KBM-7 (cell line): ENCODE measurements around the gene A2ML1.
"Not testable (repeated sequence)": the region's sequence is repeated elsewhere in the genome, so short reads cannot be mapped to it uniquely, and the experiment has no call there.

ENCODE experiments used
- DNase-seq: peaks from one replicate; pipeline ENCODE4 v3.0.0-alpha.2; 2015
- in situ Hi-C: fragments of 300-500 bp; cut with MboI; formaldehyde crosslinking; loops from 2 replicates; pipeline ENCODE4 v1.14.3; 2020; ENCODE audit warnings: low sequenced_read_pairs, low pct_unique_long_range_greater_than_20kb, mixed read lengths

Gene A2ML1

DNA sequence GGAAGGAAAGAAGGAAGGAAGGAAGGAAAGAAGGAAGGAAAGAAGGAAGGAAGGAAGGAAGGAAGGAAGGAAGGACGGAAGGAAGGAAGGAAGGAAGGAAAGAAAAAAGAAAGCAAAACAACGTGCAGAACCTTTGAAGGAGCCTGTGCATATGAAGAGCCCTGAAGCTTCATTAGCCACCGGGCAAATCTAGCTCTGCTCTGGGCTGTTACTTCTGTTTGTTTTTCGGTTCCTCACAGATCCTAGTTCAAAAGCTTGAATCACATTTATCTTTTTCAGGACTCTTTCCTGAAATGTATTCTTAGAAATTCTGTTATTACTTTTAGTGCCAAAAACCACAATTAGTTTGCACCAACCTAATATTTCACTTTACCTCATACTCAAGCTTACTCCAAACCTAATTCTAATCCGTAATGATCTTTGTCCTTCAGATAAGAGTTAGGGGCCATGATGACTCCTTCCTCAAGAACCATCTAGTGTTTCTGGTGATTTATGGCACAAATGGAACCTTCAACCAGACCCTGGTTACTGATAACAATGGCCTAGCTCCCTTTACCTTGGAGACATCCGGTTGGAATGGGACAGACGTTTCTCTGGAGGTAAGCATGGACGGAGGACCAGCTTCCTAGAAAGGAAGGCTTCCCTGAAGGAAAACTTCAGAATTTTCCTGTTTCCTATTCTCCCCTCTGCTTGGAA is 18.7 kb downstream of the A2ML1 start:
- in situ Hi-C loops, result no loop called here
- no peak for DNase-seq

DNA sequence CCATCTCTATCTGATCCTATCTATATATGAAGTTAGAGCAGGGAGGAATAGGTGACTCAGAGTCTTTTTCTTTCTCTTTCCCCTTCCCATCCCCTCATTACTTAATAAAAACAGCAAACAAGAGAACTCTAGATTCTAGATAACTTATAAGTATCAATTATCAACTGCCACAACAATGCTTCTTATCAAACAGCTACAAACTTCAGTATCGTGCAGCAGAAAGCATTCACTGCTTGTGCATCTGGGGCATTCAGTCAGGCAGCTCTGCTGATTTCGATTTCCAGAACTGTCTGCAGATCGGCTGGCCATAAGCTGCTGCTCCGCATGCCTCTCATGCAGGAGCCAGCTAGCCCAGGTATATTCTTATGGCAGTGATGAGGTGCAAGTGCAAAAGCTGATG is 19.4 kb downstream of the A2ML1 start:
- no peak for DNase-seq
- in situ Hi-C loops, result no loop called here

DNA sequence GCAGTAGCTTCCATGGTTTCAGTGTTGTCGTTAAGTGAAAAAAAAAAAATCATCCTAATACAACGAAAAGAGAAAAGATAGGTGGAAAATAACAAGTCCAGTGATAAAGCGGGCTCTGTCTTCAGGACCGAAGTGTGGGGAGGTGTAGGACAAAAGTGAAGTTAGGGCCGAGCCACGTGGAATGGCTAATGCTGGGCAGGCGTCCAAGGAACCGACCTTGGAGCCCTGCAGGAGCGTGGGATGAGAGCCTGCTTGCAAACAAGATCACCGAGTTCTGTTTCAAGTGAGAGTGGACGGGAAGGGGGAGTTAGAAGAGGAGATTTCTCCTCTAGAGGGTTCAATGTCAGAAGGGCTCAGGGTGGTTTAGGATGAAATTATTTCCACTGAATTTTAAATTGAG is 22.2 kb downstream of the A2ML1 start:
- in situ Hi-C loops, result no loop called here
- DNase-seq, result no peak

DNA sequence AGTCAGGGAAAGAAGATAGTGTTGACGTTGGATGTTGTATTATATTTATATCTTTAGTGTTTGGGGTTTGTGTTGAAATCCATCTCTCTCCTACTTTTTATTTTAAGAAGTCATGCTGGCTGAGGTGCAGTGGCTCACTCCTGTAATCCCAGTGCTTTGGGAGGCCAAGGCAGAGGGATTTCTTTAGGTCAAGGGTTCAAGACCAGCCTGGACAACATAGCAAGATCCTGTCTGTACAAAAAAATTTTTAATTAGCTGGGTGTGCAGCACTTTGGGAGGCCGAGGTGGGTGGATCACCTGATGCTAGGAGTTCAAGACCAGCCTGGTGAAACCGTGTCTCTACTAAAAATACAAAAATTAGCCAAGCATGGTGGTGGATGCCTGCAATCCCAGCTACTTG is 23.9 kb downstream of the A2ML1 start:
- DNase-seq, result no peak
- in situ Hi-C loops, result no loop called here

DNA sequence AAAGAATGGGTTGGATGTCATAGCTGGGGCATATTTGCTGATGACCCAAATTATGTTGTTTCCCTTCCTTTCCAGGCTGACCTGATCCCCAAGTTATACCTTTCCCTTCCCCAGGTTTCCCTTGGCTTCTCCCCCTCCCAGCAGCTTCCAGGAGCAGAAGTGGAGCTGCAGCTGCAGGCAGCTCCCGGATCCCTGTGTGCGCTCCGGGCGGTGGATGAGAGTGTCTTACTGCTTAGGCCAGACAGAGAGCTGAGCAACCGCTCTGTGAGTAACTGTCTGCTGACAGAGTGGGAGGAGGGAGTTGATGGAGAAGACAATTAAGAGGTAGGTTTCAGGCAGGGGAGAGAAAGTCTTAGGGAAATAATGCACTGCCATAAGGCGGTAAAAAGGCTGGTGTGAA is 25.0 kb downstream of the A2ML1 start:
- no peak for DNase-seq
- in situ Hi-C loops, result no loop called here

DNA sequence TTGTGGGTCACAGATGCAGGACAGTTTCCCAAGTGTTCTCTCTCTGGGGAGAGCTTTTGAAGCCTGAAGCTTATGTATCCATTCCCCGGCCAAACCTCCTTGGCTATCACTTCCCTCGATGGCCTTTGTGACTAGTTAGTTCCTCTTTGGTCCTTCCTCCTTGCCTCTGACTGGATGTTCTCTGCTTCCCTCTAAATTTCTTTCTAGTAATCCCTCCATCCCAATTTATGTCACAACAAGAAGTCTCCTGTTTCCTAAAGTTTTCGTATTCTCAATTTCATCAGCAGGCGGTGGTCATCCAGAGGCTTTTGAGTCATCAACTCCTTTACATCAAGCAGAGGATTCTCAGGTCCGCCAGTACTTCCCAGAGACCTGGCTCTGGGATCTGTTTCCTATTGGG is 27.5 kb downstream of the A2ML1 start:
- in situ Hi-C loops, result no loop called here
- peak; percentile 22 for DNase-seq

DNA sequence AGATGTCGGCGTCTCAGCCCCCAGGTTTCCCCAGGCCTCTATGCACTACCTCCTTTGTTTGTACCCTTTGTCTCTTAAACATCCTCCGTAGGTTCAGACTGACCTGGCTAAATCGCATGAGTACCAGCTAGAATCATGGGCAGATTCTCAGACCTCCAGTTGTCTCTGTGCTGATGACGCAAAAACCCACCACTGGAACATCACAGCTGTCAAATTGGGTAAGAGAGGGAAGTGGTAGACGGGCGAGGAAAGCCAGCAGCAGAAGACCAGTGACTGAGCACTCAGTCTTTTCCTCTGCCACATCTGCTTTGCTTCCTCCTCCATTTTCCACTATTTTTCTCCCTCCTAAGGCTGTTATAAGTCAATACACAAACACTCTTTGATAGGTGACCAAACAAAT is 29.7 kb downstream of the A2ML1 start:
- in situ Hi-C loops, result no loop called here

DNA sequence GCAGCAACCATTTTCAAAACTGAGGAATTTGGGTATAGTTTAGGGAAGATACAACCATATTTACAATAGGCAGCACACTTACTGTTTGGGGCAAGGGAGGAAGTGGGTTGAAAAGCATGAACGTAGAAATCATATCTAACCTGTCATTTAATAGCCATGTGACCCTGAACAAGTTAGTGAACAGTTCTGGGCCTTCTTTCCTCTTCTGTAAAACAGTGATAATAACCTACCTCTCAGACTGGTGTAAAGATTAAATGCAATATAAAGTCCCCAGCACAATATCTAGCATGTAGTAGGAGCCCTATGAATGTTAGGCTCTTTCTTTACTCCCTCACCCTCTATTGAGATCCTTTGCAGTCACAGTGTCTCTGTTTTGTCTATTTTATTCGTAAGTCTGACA is 33.5 kb downstream of the A2ML1 start:
- no peak for DNase-seq
- in situ Hi-C loops, result no loop called here

More for the DNA sequence above, 29.7 kb downstream of the A2ML1 start:
- DNase-seq, result no peak

DNA sequence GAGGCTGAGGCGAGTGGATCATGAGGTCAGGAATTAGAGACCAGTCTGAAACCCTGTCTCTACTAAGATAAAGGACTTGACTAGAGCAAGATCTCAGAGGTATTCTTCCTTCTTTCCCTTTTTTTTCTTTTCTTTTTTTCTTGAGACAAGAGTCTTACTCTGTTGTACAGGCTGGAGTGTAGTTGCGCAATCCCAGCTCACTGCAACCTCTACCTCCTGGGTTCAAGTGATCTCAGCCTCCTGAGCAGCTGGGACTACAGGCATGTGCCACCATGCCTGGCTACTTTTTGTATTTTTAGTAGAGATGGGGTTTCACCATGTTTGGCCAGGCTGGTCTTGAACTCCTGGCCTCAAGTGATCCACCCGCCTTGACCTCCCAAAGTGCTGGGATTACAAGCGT is 37.0 kb downstream of the A2ML1 start:
- DNase-seq, in situ Hi-C loops: not testable (repeated sequence)

DNA sequence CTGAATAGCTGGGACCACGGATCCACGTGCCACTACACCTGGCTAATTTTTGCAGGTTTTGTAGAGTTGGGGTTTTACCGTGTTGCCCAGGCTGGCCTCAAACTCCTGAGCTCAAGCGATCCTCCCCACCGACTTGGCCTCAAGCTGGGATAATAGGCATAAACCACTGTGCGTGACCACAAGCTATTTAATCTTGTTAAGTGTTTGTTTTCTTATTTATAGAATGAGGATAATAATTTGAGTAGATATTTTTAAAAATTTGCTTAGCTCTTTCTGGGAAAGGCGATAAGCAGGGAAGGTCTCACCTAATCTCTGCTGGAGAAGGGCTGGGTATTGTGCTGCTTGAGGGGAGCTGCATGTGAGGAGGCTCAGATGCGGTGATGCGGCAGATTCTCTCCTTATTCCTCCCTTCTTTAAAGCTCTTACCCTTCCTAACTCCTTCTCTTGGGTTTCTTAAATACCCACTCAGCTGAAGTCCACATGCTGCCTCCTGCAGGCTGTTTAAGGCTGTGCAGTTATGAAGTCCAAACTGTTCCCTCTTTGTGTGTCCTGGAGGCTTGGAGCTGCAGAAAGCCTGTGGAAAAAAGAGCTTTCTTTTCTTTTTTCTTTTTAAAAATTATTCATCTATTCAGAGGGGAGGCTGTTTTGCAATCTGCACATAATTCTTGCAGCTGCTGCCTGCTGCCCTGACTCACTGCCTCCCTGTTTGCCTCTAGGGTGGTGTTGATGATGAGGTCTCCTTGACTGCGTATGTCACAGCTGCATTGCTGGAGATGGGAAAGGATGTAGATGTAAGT is 37.9 kb downstream of the A2ML1 start:
- peak; percentile 60 for DNase-seq
- in situ Hi-C loops, result no loop called here

DNA sequence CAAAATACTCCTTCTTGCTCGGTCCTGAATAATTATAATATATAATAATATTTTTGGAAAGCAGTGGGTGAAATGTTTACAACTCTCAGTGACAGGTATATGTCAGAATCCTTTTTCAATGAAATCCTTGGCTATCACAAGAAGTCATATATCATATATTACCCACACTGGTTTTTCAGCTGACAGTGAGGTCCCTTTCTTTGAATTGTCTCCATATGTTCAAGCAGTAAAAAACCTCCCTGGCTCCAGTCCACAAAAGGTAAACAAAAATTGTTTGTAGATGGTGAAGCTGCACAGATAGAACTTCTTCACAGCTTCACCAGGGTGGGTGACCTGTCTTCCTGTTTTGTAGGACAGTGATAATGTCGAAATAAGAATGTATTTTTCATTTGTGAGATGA is 44.0 kb downstream of the A2ML1 start:
- in situ Hi-C loops, result no loop called here

DNA sequence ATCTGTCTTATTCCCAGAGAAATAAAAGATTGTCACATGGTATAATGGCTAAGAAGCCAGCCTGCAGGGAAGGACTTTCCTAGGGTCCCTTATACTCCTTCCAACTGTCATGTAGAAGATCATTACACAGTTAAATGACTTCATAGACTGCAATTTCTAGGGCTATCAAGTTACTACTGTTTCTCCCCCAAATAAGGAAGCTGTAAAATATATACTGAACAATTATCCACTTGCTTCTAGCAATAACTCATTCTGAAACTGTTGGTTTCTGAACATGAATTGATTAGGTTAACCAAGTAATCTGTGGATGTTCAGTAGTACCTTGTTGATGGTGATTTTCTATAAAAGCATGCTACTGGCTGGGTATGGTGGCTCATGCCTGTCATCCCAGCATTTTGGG is 44.6 kb downstream of the A2ML1 start:
- in situ Hi-C loops, result no loop called here

More for the DNA sequence above, 44.0 kb downstream of the A2ML1 start:
- no peak for DNase-seq

DNA sequence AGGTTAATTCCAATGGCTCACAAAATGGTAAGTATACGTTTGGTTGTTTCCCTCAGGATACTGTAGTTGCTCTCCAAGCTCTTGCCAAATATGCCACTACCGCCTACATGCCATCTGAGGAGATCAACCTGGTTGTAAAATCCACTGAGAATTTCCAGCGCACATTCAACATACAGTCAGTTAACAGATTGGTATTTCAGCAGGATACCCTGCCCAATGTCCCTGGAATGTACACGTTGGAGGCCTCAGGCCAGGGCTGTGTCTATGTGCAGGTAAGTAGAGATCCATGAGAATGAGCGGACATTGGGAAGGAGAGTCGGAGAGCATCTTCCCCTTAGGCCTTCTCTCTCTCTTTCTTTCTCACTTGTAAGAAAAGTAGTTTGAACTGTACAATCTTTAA is 45.4 kb downstream of the A2ML1 start:
- DNase-seq, result no peak
- in situ Hi-C loops, result no loop called here

More for the DNA sequence above, 44.6 kb downstream of the A2ML1 start:
- DNase-seq, result no peak

DNA sequence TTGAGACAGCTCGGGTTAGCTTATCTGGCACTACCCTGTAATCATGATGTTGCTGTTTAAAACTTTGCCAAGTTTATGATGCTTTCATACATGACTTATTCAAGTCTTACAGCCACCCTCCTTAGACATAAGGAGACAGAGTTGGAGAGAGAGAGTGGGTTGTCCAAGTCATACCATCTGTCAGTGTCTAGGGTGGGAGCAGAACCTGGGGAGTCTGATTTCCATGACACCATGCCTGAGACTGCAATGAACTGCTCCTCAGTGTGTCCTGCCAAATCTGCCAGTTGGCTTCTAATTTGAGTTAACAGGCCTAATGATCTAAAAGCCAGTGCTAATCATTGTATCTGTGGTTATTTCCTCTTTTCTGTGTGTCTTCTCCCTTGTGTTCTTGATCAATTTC is 48.2 kb downstream of the A2ML1 start:
- in situ Hi-C loops, result no loop called here
- DNase-seq, result no peak

DNA sequence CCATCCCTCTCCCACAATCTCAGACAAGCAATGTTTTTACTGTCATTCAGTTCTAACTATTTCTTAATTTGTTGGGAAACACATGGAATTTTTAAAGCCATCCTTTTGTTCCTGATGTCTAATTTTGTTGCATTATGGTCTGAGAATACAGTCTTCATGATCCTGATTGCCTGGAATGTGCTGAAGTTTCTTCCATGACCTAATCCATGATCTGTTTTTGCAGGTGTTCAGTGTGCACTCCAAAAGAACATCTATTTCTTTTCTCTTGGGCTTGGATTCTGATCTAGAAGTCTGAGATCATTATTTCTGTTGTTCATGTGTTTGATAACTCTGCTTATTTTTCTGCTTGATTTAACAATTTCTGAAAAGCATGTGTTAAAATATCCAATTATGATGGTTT is 48.6 kb downstream of the A2ML1 start:
- in situ Hi-C loops, result no loop called here
- no peak for DNase-seq

DNA sequence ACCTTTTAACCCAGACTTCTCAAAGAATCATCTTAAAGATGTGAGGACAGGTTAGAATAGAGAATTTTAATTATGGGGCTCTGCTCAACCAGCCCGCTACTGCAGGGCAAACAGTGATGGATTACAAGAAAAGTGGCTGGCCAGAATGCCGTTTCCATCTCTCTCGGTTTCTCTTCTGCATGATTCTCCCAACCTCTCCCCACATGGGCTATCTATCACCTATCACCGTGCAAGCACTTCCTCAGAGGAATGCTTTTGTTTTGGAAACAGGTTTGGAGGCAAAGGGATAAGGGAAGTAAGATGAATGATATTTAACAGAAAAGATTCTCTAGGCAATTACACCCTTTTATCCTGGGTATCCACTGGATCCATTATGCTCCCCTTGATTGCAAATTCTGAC is 54.5 kb downstream of the A2ML1 start:
- in situ Hi-C loops, result loop anchor here (25.0 kb wide), 1 partner anchor 190 kb away; the partner anchor contains the start of gene RIMKLB
- no peak for DNase-seq

DNA sequence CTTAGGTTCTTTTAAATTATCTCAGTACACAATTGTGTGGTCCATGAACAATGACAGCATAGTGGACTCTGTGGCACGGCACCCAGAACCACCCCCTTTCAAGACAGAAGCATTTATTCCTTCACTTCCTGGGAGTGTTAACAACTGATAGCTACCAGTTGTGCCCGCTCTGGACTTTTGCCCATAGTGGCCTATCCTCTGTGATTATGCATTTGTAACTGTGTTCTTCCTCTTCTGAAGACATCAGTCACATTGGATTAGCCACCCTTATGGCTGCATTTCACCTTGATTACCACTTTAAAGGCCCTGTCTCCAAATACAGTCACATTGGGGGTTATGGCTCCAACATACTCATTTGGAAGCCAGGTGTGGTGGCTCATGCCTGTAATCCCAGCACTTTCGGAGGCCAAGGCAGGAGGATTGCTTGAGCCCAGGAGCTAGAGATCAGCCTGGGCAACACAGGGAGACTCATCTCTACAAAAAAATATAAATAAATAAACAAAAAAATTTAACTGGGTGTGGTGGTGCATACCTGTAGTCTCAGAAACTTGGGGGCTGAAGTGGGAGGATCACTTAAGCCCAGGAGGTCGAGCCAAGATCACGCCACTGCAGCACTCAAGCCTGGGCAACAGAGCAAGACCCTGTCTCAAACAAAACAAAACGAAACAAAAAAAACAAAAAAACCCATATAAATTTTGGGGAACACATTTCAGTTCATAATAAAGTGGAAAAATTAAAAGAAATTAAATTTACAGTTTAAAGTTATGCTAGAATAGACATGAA is 64.3 kb downstream of the A2ML1 start:
- DNase-seq, result no peak
- in situ Hi-C loops, result loop anchor here (25.0 kb wide), 1 partner anchor 199 kb away; the partner anchor contains the start of gene RIMKLB

DNA sequence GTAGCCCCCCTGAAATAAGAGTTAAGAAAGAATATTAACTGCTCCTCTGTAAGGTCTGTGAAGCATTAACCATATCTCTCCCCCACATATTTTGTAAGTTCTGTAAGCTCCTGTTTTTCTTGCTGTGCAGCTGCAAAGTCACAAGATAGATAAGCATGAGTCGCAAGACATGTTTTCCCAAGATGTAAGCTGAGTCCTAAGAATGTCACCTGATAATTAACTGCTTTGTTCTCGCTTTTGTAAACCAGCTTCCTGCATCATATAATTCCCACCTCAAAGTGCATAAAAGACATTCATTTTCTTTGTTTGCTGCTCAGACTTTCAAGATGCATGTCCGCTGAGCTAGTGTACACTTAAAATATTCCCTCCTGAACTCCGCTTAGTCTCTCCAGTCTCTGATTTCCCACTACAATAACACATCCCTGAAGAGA is 64.9 kb downstream of the A2ML1 start:
- DNase-seq, result no peak
- in situ Hi-C loops, result loop anchor here (25.0 kb wide), 1 partner anchor 200 kb away; the partner anchor contains the start of gene RIMKLB

DNA sequence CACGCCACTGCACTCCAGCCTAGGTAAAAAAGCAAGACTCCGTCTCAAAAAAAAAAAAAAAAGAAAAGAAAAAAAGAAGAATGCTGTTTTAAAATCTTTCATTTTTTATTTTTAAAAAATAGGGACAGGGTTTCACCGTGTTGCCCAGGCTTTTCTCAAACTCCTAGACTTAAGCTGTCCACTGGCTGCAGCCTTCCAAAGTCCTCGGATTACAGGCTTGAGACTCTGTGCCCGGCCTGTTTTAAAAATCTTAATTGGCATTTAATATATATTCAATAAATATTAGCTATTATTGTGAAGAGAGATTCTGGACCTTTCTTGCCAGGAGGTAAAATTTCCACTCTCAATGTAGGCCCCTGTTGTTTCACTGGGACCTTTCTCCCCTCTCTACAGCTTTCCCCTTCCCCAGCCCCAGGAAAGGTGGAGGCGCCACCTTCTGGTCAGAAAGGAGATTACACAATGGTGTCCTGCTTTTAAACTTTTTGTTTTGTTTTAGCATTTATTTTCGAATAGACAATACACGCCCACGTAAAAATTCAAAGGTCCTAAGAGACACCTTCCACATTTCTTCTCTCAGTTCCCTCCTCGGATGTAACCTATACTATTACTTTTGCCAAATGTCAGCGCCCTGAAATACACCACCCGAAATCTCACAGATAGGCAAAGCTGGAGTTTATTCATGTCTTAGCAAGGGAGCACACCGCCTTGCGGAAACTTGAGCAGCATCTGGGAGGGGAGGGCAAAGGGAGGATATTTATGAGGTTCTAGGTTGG is 68.1 kb downstream of the A2ML1 start:
- DNase-seq, result peak; percentile 75
- in situ Hi-C loops, result loop anchor here (25.0 kb wide), 1 partner anchor 203 kb away; the partner anchor contains the start of gene RIMKLB
